Esophagus squamous epithelium (tissue), 5 donors: ENCODE measurements around the gene KDM4C. TPM values are rescaled to one million over a fixed set of nuclear protein-coding genes. Genes with fewer than 3 reads are reported as not detected.
"Not testable (repeated sequence)": the region's sequence is repeated elsewhere in the genome, so short reads cannot be mapped to it uniquely, and the experiment has no call there.

Experiments used
- DNase-seq: peaks from one replicate; lab custom pipeline; 2025; lab: John Stamatoyannopoulos, UW
- H3K27ac ChIP-seq, 4 donors: fragments of 200-600 bp; sonication (generic); one replicate each; pipeline ENCODE4 v1.5.1; 2016 to 2019; ENCODE audit warnings: mild to moderate bottlenecking in 1 of 4
- H3K27me3 ChIP-seq, 4 donors: fragments of 200-600 bp; sonication (generic); 1 replicate in 3 of 4; 2 replicates in 1 of 4; pipeline versions ENCODE4 v1.5.1 to v1.6.0; 2017 to 2021; ENCODE audit warnings: antibody characterized with exemption in 1 of 4
- H3K36me3 ChIP-seq, 3 donors: fragments of 200-600 bp; sonication (generic); one replicate each; pipeline ENCODE4 v1.5.1; 2016 to 2019
- H3K4me1 ChIP-seq, 3 donors: fragments of 200-600 bp; sonication (generic); one replicate each; pipeline ENCODE4 v1.5.1; 2017 to 2019
- H3K4me3 ChIP-seq, 4 donors: fragments of 200-600 bp; sonication (generic); 1 replicate in 3 of 4; 2 replicates in 1 of 4; pipeline ENCODE4 v1.5.1; 2016 to 2019; ENCODE audit warnings: mild to moderate bottlenecking in 2 of 4, moderate library complexity in 1 of 4
- H3K9me3 ChIP-seq, 3 donors: fragments of 200-600 bp; sonication (generic); one replicate each; pipeline ENCODE4 v1.5.1; 2016 to 2019
- POLR2A ChIP-seq, 4 donors: fragments of 450-650 bp; IDR thresholded peaks; one replicate each; pipeline ENCODE4 v1.6.1; 2017; ENCODE audit warnings: antibody characterized with exemption in 4 of 4, mild to moderate bottlenecking in 4 of 4, moderate library complexity in 3 of 4
- WGBS, 2 donors: methylation state at CpG; one replicate each; pipeline ENCODE4 v1.1.5; 2018; 5-methylcytosine and 5-hydroxymethylcytosine counted together
- intact Hi-C: fragments of 100-400 bp; cut with DNase I; formaldehyde crosslinking; loops from one replicate; pipeline ENCODE4 v1.15.0; 2022
- total RNA-seq, 4 donors: library from RNA; depleted of rRNA; stranded (reverse); fragments of >200 nt; gene quantifications; one replicate each; pipeline ENCODE4 v1.1.0, GENCODE V29; 2016
- TF ChIP-seq, protein P1 (sequence below), 6 experiments: fragments of 450-650 bp in 4 of 6; fragments of 200-600 bp in 2 of 6; sonication (generic) in 2 of 6; IDR thresholded peaks; one replicate each; pipeline ENCODE4 v1.5.1; 2016 to 2019; ENCODE audit warnings: antibody characterized with exemption in 6 of 6, mild to moderate bottlenecking in 4 of 6, moderate library complexity in 4 of 6
- donor health status: DM: yes; HTN: yes; CAD: no.

Gene KDM4C
- total RNA-seq, 4 donors from 2014 or later = 12.5 to 43.9 (median 22.9) TPM

DNA sequence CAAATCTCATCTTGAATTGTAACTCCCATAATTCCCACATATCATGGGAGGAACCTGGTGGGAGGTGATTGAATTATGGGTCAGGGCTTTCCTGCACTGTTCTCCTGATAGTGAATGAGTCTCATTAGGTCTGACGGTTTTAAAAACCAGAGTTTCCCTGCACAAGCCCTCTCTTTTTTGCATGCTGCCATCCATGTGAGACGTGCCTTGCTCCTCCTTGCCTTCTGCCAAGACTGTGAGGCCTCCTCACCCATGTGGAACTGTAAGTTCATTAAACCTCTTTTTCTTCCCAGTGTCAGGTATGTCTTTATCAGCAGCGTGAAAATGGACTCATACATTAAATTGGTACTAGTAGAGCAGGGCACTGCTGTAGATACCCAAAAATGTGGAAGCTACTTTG, 22.4 kb upstream of the KDM4C start:
- DNase-seq = no peak
- H3K9me3 ChIP-seq = no peaks in the 10 kb centered on the region
- H3K27ac ChIP-seq = no peak overlapping the region
- H3K36me3 ChIP-seq = no peaks in the 10 kb centered on the region
- intact Hi-C loops = no loop called here
- TF ChIP-seq, protein P1, sequence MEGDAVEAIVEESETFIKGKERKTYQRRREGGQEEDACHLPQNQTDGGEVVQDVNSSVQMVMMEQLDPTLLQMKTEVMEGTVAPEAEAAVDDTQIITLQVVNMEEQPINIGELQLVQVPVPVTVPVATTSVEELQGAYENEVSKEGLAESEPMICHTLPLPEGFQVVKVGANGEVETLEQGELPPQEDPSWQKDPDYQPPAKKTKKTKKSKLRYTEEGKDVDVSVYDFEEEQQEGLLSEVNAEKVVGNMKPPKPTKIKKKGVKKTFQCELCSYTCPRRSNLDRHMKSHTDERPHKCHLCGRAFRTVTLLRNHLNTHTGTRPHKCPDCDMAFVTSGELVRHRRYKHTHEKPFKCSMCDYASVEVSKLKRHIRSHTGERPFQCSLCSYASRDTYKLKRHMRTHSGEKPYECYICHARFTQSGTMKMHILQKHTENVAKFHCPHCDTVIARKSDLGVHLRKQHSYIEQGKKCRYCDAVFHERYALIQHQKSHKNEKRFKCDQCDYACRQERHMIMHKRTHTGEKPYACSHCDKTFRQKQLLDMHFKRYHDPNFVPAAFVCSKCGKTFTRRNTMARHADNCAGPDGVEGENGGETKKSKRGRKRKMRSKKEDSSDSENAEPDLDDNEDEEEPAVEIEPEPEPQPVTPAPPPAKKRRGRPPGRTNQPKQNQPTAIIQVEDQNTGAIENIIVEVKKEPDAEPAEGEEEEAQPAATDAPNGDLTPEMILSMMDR (IDR thresholded peaks at IDR 0.05) = no peak
- TF ChIP-seq POLR2A (IDR thresholded peaks at IDR 0.05) = no peak
- H3K4me3 ChIP-seq = no peak overlapping the region
- H3K27me3 ChIP-seq = no peaks in the 10 kb centered on the region
- 91 to 92% methylated on average over 3 of the region's 3 CpGs for WGBS, 2 donors
- H3K4me1 ChIP-seq = no peaks in the 10 kb centered on the region

DNA sequence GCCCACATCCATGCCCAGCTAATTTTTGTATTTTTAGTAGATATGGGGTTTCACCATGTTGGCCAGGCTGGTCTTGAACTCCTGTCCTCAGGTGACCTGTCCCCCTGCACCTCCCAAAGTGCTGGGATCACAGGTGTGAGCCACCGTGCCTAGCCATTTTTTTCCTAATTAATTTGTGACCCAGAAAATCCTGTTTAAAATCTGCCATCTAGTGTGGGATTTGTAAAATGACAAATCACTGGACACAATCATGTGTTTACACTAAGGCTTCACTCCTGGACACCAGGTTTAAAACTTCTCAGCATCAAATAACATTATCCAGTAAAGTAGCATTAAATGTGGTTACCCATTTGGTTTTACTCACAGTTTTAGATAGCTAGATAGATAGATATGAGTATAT, 18.6 kb upstream of the KDM4C start:
- no peaks in the 10 kb centered on the region for H3K9me3 ChIP-seq
- TF ChIP-seq, protein P1 (IDR thresholded peaks at IDR 0.05) = peak in 1 of 6 experiments; percentile 41
- TF ChIP-seq POLR2A (IDR thresholded peaks at IDR 0.05) = no peak
- intact Hi-C loops = no loop called here
- H3K4me1 ChIP-seq = no peaks in the 10 kb centered on the region
- 0 to 7% methylated on average over 1 of the region's 1 CpG for WGBS, 2 donors
- DNase-seq = no peak
- no peak overlapping the region for H3K27ac ChIP-seq
- H3K4me3 ChIP-seq = no peak overlapping the region
- peaks cover 0 to 3% (median 0%) of the 10 kb centered on the region in 4 donors for H3K27me3 ChIP-seq
- no peaks in the 10 kb centered on the region for H3K36me3 ChIP-seq

DNA sequence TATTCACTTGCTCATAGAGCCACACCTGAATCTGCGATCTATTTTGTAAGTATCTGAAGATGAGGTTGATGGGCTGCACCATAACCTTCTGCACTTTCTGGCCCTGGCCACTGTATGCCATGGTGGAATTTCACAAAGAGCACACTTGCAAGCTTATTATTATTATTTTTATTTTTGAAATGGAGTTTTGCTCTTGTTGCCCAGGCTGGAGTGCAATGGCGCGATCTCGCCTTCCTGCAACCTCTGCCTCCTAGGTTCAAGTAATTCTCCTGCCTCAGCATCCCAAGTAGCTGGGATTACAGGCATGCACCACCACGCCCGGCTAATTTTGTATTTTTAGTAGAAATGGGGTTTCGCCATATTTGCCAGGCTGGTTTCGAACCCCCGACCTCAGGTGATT, 8.9 kb upstream of the KDM4C start:
- H3K4me3 ChIP-seq, H3K36me3 ChIP-seq, H3K9me3 ChIP-seq, H3K27ac ChIP-seq, H3K4me1 ChIP-seq, H3K27me3 ChIP-seq, DNase-seq, intact Hi-C loops: not testable (repeated sequence)
- 91 to 93% methylated on average over 9 of the region's 9 CpGs for WGBS, 2 donors

DNA sequence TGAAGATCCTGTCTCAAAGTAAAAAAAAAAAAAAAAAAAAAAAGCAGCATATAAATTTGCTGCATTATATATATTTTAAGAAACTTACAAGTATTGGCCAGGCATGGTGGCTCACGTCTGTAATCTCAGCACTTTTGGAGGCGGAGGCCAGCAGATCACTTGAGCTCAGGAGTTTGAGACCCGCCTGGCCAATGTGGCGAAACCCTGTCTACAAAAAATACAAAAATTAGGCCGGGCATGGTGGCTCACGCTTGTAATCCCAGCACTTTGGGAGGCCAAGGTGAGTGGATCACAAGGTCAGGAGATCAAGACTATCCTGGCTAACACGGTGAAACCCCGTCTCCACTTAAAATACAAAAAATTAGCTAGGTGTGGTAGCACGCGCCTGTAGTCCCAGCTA, 2.9 kb upstream of the KDM4C start:
- H3K9me3 ChIP-seq, H3K36me3 ChIP-seq, H3K27ac ChIP-seq, intact Hi-C loops, DNase-seq, H3K27me3 ChIP-seq, H3K4me3 ChIP-seq: not testable (repeated sequence)
- 95 to 97% methylated on average over 8 to 10 of the region's 10 CpGs for WGBS, 2 donors
- H3K4me1 ChIP-seq = peaks cover 10 to 20% (median 11%) of the 10 kb centered on the region in 3 donors

DNA sequence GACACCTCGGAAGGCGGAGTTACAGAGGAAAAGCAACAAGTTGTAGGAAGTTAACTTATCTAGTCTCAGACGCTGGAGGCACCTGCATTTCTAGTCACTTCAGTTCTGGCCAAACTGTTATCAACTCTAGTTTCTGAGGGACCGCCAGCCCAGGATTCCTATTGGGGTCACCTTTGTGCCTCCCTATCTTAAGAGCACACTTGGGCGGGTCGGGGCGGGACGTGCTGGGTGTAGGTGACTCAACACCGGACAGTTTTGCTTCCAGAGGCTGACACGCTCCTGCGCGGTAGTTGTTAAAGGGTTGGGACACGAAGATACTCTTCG, 679 bp upstream of the KDM4C start:
- 0 to 2% methylated on average over 5 to 6 of the region's 14 CpGs for WGBS, 2 donors
- intact Hi-C loops = no loop called here

DNA sequence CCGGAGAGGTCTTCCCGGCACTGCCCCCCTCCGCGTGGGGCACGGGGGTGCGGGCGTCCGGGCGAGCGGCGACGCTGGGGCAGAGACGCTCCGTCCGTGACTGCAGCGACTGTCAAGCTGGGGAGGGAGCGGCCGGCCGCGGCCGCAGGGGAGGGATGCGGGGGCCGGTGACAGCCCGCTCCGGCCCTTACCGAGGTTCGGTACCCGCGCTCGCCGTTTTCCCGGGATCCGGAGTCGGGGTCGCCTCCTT, 400 bp downstream of the KDM4C start:
- Histone ChIP-seq H3K9me3 (no peaks in the 10 kb centered on the region), H3K36me3 (no peaks in the 10 kb centered on the region), H3K4me1 (peaks cover 12 to 37% (median 13%) of the 10 kb centered on the region in 3 donors), H3K27me3 (no peaks in the 10 kb centered on the region), H3K4me3 (peak overlapping the region; percentile 67 to 95 (median 89)), H3K27ac (peak overlapping the region; percentile 94 to 98 (median 96))
- TF ChIP-seq, protein P1 (IDR thresholded peaks at IDR 0.05) = no peak
- TF ChIP-seq POLR2A (IDR thresholded peaks at IDR 0.05) = no peak
- WGBS, 2 donors = no CpG with 5 or more reads among the region's 35 CpGs
- intact Hi-C loops = no loop called here
- no peak for DNase-seq

More for the DNA sequence above, 679 bp upstream of the KDM4C start:
- DNase-seq = peak; percentile 60
- H3K36me3 ChIP-seq = no peaks in the 10 kb centered on the region
- no peaks in the 10 kb centered on the region for H3K9me3 ChIP-seq
- H3K27ac ChIP-seq = peak overlapping the region; percentile 94 to 98 (median 96)
- peaks cover 12 to 37% (median 13%) of the 10 kb centered on the region in 3 donors for H3K4me1 ChIP-seq
- TF ChIP-seq POLR2A (IDR thresholded peaks at IDR 0.05) = no peak
- TF ChIP-seq, protein P1 (IDR thresholded peaks at IDR 0.05) = no peak
- H3K4me3 ChIP-seq = peak overlapping the region; percentile 67 to 95 (median 89)
- H3K27me3 ChIP-seq = no peaks in the 10 kb centered on the region
